GM12878 (cell line): ENCODE data around the gene HERPUD2. TPM values are rescaled to one million over a fixed set of nuclear protein-coding genes. Genes with fewer than 3 reads are reported as not detected.

Experiments used
- ATAC-seq: fragments of 200-7000 bp; cut with Tn5 transposase; 3 replicates; pipeline ENCODE4 v1.9.1; 2020; ENCODE audit warnings: mild to moderate bottlenecking, moderate library complexity
- BruUV-seq: library from RNA; stranded (reverse); fragments of 400-500 nt; replicated peaks from 2 replicates; lab custom pipeline; 2021; lab: Mats Ljungman, UMichigan
- CTCF ChIA-PET: fragments of 300-600 bp; sonication (Branson Sonifier 250); formaldehyde crosslinking; extraction: SDS; loops from one replicate; lab custom pipeline; 2021; ENCODE audit warnings: inconsistent platforms; lab: Yijun Ruan, JAX
- POLR2A ChIA-PET: fragments of 350-600 bp; formaldehyde crosslinking; extraction: SDS; loops from one replicate; lab custom pipeline; 2021; ENCODE audit warnings: inconsistent platforms; lab: Charles Lee
- RAD21 ChIA-PET: fragments of 300-600 bp; sonication (Branson Sonifier 250); formaldehyde crosslinking; loops from one replicate; lab custom pipeline; 2023; ENCODE audit warnings: antibody characterized with exemption; ENCODE audit not compliant: unreplicated experiment; lab: Charles Lee
- SMC1A ChIA-PET: fragments of 300-600 bp; sonication (Branson Sonifier 250); formaldehyde crosslinking; loops from one replicate; lab custom pipeline; 2023; ENCODE audit not compliant: unreplicated experiment, uncharacterized antibody; lab: Charles Lee
- DNase-seq: peaks from one replicate; pipeline ENCODE4 v3.0.0-alpha.2; 2011; ENCODE audit warnings: low read depth, low spot score
- FAIRE-seq: peaks from 3 replicates; lab custom pipeline; 2011; peaks lifted over from hg19 to GRCh38; lab: Jason Lieb, UNC
- H2AFZ ChIP-seq: 2 replicates; pipeline ENCODE4 v1.6.0; 2011; ENCODE audit warnings: low read depth, low read length, control low read depth; ENCODE audit not compliant: control insufficient read depth
- H3K27ac ChIP-seq: 2 replicates; pipeline ENCODE4 v1.5.1; 2011; ENCODE audit warnings: control low read depth; ENCODE audit not compliant: control insufficient read depth, insufficient read depth
- H3K27me3 ChIP-seq, 2 experiments: replicated peaks in 1 of 2; 2 replicates each; pipeline versions ENCODE4 v1.6.0 to v1.6.1; 2011; ENCODE audit warnings: low read length in 1 of 2; ENCODE audit not compliant: control insufficient read depth in 2 of 2, insufficient read depth in 2 of 2
- H3K36me3 ChIP-seq, 2 experiments: 2 replicates each; pipeline ENCODE4 v1.5.1; 2011; ENCODE audit warnings: low read length in 1 of 2; ENCODE audit not compliant: control insufficient read depth in 2 of 2, insufficient read depth in 2 of 2
- H3K4me1 ChIP-seq: 2 replicates; pipeline ENCODE4 v1.6.1; 2011; ENCODE audit warnings: mild to moderate bottlenecking, low read length, moderate library complexity, mixed read lengths; ENCODE audit not compliant: control insufficient read depth, insufficient read depth
- H3K4me2 ChIP-seq: 2 replicates; pipeline ENCODE4 v1.6.0; 2011; ENCODE audit warnings: control low read depth; ENCODE audit not compliant: control insufficient read depth, insufficient read depth
- H3K4me3 ChIP-seq: fragments of 200-600 bp; sonication (generic); 2 replicates; pipeline ENCODE4 v1.5.1; 2016
- H3K79me2 ChIP-seq: 2 replicates; pipeline ENCODE4 v1.6.0; 2011; ENCODE audit warnings: low read length; ENCODE audit not compliant: control insufficient read depth, insufficient read depth
- H3K9ac ChIP-seq: 2 replicates; pipeline ENCODE4 v1.8.0; 2011; ENCODE audit warnings: low read length, control low read depth, mixed read lengths; ENCODE audit not compliant: control insufficient read depth, insufficient read depth
- H3K9me3 ChIP-seq: replicated peaks from 3 replicates; pipeline ENCODE4 v1.5.1; 2011; ENCODE audit warnings: mild to moderate bottlenecking, low read length; ENCODE audit not compliant: control insufficient read depth, insufficient read depth
- H4K20me1 ChIP-seq: 2 replicates; pipeline ENCODE4 v1.6.0; 2011; ENCODE audit not compliant: control insufficient read depth, insufficient read depth
- CHD4 ChIP-seq: fragments of 200-600 bp; sonication (generic); IDR thresholded peaks from 2 replicates; pipeline ENCODE4 v1.6.1; 2016; ENCODE audit warnings: mild to moderate bottlenecking
- CTCF ChIP-seq, 3 experiments: IDR thresholded peaks in 2 of 3; conservative IDR thresholded peaks in 1 of 3; 2 replicates each; pipeline ENCODE4 v1.5.1; 2011; ENCODE audit warnings: low read depth in 3 of 3, low read length in 3 of 3, mild to moderate bottlenecking in 3 of 3, control low read depth in 2 of 3, moderate library complexity in 2 of 3, inconsistent platforms in 1 of 3, mixed read lengths in 1 of 3; ENCODE audit not compliant: control insufficient read depth in 2 of 3, insufficient read depth in 1 of 3; ENCODE audit errors: extremely low read depth in 1 of 3
- KDM1A ChIP-seq: fragments of 200-600 bp; sonication (generic); IDR thresholded peaks from 2 replicates; pipeline ENCODE4 v1.6.1; 2016; ENCODE audit warnings: borderline replicate concordance
- POLR2AphosphoS5 ChIP-seq: IDR thresholded peaks from 2 replicates; pipeline ENCODE4 v1.6.1; 2011; ENCODE audit warnings: mild to moderate bottlenecking, low read length, inconsistent platforms
- RAD21 ChIP-seq: IDR thresholded peaks from 2 replicates; pipeline ENCODE4 v1.6.1; 2011; ENCODE audit warnings: mild to moderate bottlenecking, low read depth, low read length, moderate library complexity; ENCODE audit not compliant: insufficient read depth
- RB1 ChIP-seq: fragments of 450-650 bp; formaldehyde crosslinking; IDR thresholded peaks from 2 replicates; pipeline ENCODE4 v1.6.1; 2017; ENCODE audit warnings: mild to moderate bottlenecking, borderline replicate concordance
- SMC3 ChIP-seq: IDR thresholded peaks from 2 replicates; pipeline ENCODE4 v1.6.1; 2011; ENCODE audit warnings: low read length, improper control_type of control experiment, borderline replicate concordance
- YY1 ChIP-seq: IDR thresholded peaks from 2 replicates; pipeline ENCODE4 v1.6.1; 2011; ENCODE audit warnings: low read depth, mild to moderate bottlenecking, low read length
- ZNF217 ChIP-seq: fragments of 450-650 bp; IDR thresholded peaks from 2 replicates; pipeline ENCODE4 v1.6.1; 2017; ENCODE audit warnings: antibody characterized with exemption, mild to moderate bottlenecking
- WGBS: methylation state at CpG from one replicate; pipeline ENCODE4 v1.1.6; 2016; ENCODE audit warnings: low lambda C conversion rate; ENCODE audit not compliant: insufficient replicate concordance, insufficient coverage; ENCODE audit errors: missing lambda C conversion rate; 5-methylcytosine and 5-hydroxymethylcytosine counted together
- in situ Hi-C: fragments of 300-500 bp; cut with MboI; formaldehyde crosslinking; loops from 9 replicates; pipeline ENCODE4 v1.14.3; 2018; ENCODE audit warnings: mixed read lengths
- intact Hi-C: fragments of 100-400 bp; cut with micrococcal nuclease; formaldehyde crosslinking; loops from one replicate; pipeline ENCODE4 v1.14.2; 2022; ENCODE audit not compliant: unreplicated experiment
- polyA plus RNA-seq, 11 experiments: library from polyadenylated mRNA; depleted of rRNA in 4 of 11; unstranded in 6 of 11; stranded (reverse) in 5 of 11; fragments of >200 nt; fragmentation: Nextera tagmentation in 4 of 11; fragmentation: Illumina TruSeq in 1 of 11; extraction: Ambion mirVana in 4 of 11; extraction: Trizol in 1 of 11; gene quantifications; 1 replicate in 1 of 11; 2 replicates in 10 of 11; pipeline versions ENCODE4 v1.2.1 to v1.2.3, GENCODE V29; 2011 to 2016; ENCODE audit warnings: inconsistent platforms in 2 of 11, missing spikeins in 2 of 11, low read depth in 1 of 11
- total RNA-seq, 4 experiments: library from RNA; depleted of rRNA in 3 of 4; stranded (reverse); fragments of >200 nt in 3 of 4; fragmentation: Illumina TruSeq in 1 of 4; extraction: Trizol in 1 of 4; gene quantifications; 2 replicates each; pipeline versions ENCODE4 v1.2.1 to v1.2.3, GENCODE V29; 2013 to 2021
- TF ChIP-seq, protein P1 (sequence below): IDR thresholded peaks from 2 replicates; pipeline ENCODE4 v1.6.1; 2012; ENCODE audit warnings: low read depth, low read length, improper control_type of control experiment
- TF ChIP-seq, protein P2 (sequence below): fragments of 450-650 bp; IDR thresholded peaks from 2 replicates; pipeline ENCODE4 v1.6.1; 2016; ENCODE audit warnings: mild to moderate bottlenecking

The HERPUD2 gene
- total and polyA plus RNA-seq, 10 of the 15 experiments (the other 5 are each of a cell fraction or from before 2014, with no cell fraction given): 4.7 to 69.6 (median 13.9) TPM

GRCh38 chr7:35630024-35630972, 64.6 kb downstream of the HERPUD2 start (continued):
- TF ChIP-seq, protein P1, sequence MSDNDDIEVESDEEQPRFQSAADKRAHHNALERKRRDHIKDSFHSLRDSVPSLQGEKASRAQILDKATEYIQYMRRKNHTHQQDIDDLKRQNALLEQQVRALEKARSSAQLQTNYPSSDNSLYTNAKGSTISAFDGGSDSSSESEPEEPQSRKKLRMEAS: no peak
- no peak for TF ChIP-seq KDM1A

GRCh38 chr7:35624299-35625186, 70.4 kb downstream of the HERPUD2 start:
- TF ChIP-seq CHD4: no peak
- TF ChIP-seq SMC3: peak; percentile 73
- TF ChIP-seq RB1: 0 out of 2 replicates have a peak, but pooled peaks have one; percentile 31
- no peak for TF ChIP-seq ZNF217
- TF ChIP-seq YY1: peak; percentile 47; the same call in 1 of the 2 replicates
- TF ChIP-seq, protein P2, sequence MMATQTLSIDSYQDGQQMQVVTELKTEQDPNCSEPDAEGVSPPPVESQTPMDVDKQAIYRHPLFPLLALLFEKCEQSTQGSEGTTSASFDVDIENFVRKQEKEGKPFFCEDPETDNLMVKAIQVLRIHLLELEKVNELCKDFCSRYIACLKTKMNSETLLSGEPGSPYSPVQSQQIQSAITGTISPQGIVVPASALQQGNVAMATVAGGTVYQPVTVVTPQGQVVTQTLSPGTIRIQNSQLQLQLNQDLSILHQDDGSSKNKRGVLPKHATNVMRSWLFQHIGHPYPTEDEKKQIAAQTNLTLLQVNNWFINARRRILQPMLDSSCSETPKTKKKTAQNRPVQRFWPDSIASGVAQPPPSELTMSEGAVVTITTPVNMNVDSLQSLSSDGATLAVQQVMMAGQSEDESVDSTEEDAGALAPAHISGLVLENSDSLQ: no peak
- peak; percentile 89 for TF ChIP-seq RAD21
- peak; percentile 30; the same call in 1 of the 2 replicates for TF ChIP-seq POLR2AphosphoS5
- peak; percentile 80 to 88 (median 85) for TF ChIP-seq CTCF (IDR thresholded peaks at IDR 0.05 in 2 of 3, conservative IDR thresholded peaks at IDR 0.05 in 1 of 3; ENCODE audit: control insufficient read depth in 2 of 3, extremely low read depth in 1 of 3, insufficient read depth in 1 of 3, low read depth in 3 of 3, low read length in 3 of 3)
- no peaks in the 10 kb centered on the region for H4K20me1 ChIP-seq
- H3K4me3 ChIP-seq: no peak overlapping the region
- ChIA-PET CTCF (interaction anchor here (0.6 to 4.7 kb wide), 38 partner anchors 8 to 1306 kb away, joined by 3 to 32 read pairs (median 4); no protein-coding TSS in a partner anchor), SMC1A (interaction anchor here (0.6 to 2.8 kb wide), 28 partner anchors 9 to 375 kb away, joined by 3 to 12 read pairs (median 4); no protein-coding TSS in a partner anchor), POLR2A (interaction anchor here (0.6 to 0.9 kb wide), 2 partner anchors 14 to 245 kb away, joined by 3 read pairs; no protein-coding TSS in a partner anchor), RAD21 (interaction anchor here (0.7 to 2.5 kb wide), 7 partner anchors 9 to 351 kb away, joined by 3 to 8 read pairs (median 5); no protein-coding TSS in a partner anchor)
- no peaks in the 10 kb centered on the region for H3K9me3 ChIP-seq
- H3K27ac ChIP-seq: no peak overlapping the region
- H3K36me3 ChIP-seq: no peaks in the 10 kb centered on the region
- intact Hi-C loops (loop anchor here (1.0 to 10.0 kb wide), 6 partner anchors 87 to 550 kb away; no protein-coding TSS in a partner anchor), in situ Hi-C loops (loop anchor here (10.0 kb wide), 1 partner anchor 200 kb away; no protein-coding TSS in a partner anchor)
- H3K4me1 ChIP-seq: no peaks in the 10 kb centered on the region
- FAIRE-seq: peak; percentile 72
- H3K27me3 ChIP-seq: no peaks in the 10 kb centered on the region
- no peak overlapping the region for H3K9ac ChIP-seq
- H3K79me2 ChIP-seq: no peaks in the 10 kb centered on the region
- ATAC-seq: peak; percentile 95
- WGBS: 49% methylated on average over 16 of the region's 16 CpGs
- H3K4me2 ChIP-seq: no peak overlapping the region
- BruUV-seq: no TSS peak
- H2AFZ ChIP-seq: no peak overlapping the region
- DNase-seq: no peak
